ENCODE measurements around the gene ZNF571.

The ZNF571 gene

GRCh38 chr19:37594304-37594981 lies at the start of gene ZNF571, which contains the start of gene ZNF540:
ZNF571 (minus strand) TSS chr19:37594792; CDS start chr19:37586676, 8,116 bp downstream.
ZNF540 (plus strand) TSS chr19:37594876; CDS start chr19:37598448, 3,572 bp downstream.
- peak; percentile 80 for DNase-seq (ENCODE audit: low spot score)

DNA sequence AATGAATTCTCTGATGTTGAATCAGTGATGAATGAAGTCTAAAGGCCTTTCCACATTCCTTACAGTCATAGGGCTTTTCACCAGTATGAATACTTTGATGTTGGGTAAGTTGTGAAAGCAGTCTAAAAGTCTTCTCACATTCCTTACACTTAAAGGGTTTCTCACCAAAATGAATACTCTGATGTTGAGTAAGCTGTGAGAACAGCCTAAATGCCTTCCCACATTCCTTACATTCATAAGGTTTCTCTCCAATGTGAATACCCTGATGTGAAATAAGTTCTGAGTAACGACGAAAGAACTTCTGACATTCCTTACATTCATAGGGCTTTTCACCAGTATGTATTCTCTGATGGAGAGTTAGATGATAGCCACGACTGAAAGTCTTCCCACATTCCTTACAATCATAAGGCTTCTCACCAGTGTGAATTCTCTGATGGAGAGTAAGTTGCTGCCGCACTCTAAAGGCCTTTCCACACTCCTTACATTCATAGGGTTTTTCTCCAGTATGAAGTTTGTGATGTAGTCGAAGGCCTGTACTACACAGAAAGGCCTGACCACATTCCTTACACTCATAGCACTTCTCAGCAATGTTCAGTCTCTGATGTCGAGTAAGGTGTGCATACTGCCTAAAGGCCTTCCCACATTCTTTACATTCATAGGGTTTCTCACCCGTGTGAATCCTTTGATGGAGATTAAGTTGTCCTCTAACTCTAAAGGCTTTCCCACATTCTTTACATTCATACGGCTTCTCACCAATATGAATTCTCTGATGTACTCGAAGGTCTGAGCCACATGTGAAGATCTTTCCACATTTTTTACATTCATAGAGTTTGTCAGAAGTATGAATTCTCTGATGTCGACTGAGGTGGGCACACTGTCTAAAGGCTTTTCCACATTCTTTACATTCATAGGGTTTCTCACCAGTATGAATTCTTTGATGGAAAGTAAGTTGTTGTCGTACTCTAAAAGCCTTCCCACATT lies 40.8 kb upstream of the ZNF571 start:
- no peak for DNase-seq (ENCODE audit: low spot score)

DNA sequence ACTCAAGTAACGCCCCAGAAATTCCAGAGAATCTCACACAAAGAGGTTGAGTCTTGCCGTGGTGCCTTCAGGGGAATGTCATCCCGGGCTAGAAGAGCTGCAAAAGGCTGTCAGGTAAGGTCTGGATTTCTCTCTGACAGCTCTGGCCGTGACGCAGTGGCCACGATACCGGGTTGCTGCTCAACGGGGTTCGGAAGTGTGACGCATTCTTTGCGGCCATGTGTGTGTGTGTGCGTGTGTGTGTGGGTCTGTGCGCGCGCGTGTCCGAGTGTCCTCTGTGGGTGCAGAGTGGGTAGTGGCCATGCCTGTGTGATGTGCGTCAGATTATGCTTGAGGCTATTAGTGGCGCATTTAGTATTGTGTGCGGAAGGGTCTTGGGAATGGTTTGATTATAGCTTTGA lies 390 bp upstream of the ZNF571 start:
- no peak for DNase-seq (ENCODE audit: low spot score)

DNA sequence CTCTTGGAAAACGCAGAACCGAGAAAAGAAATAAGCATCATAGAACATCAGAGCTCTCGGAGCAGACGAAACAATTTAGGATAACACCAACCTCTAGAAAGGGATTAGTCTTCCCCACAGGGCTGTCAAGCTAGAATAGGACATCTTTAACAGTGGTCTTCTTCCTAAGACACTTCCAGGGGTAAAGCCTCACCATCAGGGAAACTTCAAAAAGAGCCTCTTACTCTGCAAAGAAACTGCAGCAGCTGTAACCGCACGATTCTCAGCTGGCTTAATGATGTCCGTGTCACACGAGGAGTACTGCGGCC lies 642 bp downstream of the ZNF571 start:
- no peak for DNase-seq (ENCODE audit: low spot score)

- DNase-seq (ENCODE audit: low spot score), result no peak
Measured at GRCh38 chr19:37583340-37583739, 11.3 kb downstream of the ZNF571 start.

DNA sequence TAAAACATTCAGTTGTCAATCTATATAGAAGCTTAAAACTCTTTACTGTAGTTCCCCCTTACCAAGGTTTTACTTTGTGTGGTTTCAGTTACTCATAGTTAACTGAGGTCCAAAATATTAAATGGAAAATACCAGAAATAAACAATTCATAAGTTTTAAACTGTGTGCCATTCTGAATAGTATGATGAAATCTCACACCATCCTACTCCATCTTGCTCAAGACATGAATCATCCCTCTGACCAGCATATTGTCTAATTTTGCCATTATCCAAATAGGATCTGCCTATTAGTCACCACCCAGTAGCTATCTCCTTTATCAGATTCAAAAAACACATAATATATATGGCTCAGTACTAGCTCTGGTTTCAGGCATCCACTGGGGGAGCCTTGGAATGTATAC lies 22.4 kb downstream of the ZNF571 start:
- DNase-seq (ENCODE audit: low spot score), result no peak

DNA sequence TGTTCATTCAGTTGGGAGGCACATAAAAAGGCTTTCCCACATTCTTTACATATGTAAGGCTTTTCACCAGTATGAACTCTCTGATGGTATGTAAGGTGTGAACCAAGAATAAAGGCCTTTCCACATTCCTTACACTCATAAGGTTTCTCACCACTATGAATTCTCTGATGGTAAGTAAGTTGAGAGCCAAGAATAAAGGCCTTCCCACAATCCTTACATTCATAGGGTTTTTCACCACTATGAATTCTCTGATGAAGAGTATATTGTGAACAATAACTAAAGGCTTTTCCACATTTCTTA lies 29.3 kb downstream of the ZNF571 start:
- no peak for DNase-seq (ENCODE audit: low spot score)

DNA sequence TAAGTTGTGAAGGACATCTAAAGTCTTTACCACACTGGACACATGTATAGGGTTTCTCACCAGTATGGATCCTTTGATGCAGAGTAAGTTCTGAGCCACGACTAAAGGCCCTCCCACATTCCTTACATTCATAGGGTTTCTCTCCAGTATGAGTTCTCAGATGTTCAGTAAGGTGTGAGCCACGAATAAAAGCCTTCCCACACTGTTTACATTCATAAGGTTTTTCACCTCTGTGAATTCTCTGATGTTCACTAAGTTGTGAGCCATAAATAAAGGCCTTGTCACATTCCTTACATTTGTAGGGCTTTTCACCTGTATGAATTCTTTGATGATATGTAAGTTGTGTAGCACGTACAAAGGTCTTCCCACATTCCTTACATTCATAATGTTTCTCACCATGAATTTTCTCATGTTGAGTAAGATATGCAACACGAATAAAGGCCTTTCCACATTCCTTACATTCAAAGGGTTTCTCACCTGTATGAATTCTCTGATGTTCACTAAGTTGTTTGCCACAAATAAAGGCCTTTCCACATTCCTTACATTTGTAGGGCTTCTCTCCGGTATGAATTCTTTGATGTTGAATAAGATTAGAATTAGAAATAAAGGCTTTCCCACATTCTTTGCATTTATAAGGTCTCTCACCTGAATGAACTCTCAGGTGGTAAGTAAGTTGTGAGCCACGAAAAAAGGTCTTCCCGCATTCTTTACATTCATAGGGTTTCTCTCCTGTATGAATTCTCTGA lies 29.8 kb downstream of the ZNF571 start:
- DNase-seq (ENCODE audit: low spot score), result no peak

DNA sequence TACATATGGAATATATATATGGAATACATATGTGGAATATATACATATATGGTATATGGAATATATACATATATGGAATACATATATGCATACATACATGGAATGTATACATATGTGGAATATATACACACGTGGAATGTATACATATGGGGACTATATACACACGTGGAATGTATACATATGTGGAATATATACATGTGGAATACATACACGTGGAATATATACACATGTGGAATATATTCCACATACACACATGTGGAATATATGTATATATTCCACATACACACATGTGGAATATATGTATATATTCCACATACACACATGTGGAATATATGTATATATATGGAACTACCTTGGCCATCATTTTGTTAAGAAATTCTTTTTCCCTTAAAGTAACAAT lies 31.1 kb downstream of the ZNF571 start:
- DNase-seq (ENCODE audit: low spot score), result no peak

DNA sequence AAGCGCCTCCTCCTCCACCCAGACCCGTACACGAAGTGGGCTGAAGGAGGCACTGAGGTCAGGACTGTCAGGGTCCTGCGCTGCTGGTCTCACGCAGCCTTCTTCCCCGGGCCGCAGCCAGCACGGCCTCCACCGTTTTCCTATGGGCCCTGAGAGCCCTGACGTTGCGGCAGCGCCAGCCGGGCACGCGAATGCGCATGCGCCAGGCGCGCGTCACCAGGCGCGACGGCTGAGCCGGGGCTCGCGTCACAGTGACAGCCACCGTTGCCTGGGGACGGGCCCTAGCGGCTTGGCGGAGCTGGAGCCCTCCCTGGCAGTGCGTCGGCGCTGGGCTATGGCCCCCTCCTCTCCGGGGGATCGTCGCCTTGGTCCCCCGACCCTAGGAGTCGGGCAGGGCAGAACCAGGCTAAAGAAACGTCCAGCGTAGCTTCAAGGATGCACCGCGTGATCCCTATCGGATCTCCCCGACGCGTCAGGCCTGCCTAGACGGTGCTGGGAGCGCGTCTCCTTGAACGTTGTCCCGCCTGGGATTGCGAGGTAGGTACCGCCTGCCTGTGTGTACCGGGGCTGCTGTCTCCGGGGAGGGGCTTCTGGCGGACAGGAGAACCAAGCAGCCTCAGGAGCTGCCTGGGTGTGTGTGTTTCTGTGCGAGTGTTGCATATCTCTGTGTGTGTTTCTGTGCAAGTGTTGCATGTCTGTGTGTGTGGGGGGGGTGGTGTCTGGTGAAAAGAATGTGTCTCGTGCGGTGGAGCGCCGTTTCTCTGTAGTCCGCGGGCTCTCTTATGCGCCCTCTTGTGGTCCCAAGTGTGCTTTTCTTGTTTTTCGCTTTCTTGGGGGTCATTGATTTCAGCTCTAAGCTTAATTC lies 43.2 kb downstream of the ZNF571 start:
- DNase-seq (ENCODE audit: low spot score), result peak; percentile 75

GRCh38 chr19:37537391-37537947 lies 57.1 kb downstream of the ZNF571 start:
- no peak for DNase-seq (ENCODE audit: low spot score)

DNA sequence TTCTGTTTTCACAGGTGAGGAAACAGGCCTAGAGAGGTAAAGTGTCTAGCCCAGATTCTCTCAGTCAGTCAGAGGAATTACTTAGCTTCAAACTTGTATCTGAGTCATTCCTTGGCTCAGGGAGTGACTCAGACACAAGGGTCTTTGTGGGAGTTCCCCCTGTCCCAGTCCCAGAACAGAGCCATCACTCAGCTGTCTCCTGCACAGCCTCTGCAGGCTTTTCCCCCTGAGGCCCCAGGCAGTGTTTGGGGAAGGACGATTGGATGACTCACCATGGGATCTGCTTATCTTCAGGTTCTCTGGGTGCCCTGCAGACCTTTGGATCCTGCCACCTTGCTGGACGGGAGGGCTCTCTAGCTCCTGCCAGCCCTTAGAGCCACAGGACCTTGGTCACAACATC lies 74.7 kb downstream of the ZNF571 start:
- no peak for DNase-seq (ENCODE audit: low spot score)
